SHP77 treated with DMSO at 0.1 percent for 48 hours (cell line): ENCODE measurements around the gene ANKRD13C.
"Not testable (repeated sequence)": the region's sequence is repeated elsewhere in the genome, so short reads cannot be mapped to it uniquely, and the experiment has no call there.

Experiments
- DNase-seq: peaks from one replicate; lab custom pipeline; 2025; lab: John Stamatoyannopoulos, UW

Gene ANKRD13C

GRCh38 chr1:70358921-70359564 is 4.5 kb upstream of the ANKRD13C start:
- DNase-seq: no peak

DNA sequence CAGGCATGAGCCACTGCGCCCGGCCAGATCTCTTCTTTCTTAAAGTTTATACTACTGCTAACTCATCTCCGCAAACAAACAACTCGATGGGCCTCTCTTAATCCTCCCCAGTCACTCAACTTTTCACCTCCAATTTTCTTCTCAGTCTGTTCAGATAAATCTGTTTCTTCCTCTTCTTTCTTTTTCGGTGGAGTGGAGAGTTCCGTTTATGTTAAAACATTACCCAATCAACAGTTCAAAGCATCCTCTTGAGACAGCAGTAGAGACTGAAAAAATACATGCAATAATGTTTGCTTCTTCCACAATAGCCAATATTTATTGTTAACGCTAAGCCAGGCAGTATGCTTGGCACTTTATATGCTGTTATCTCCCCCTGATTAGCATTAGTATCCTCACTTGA is 1.4 kb upstream of the ANKRD13C start:
- no peak for DNase-seq

DNA sequence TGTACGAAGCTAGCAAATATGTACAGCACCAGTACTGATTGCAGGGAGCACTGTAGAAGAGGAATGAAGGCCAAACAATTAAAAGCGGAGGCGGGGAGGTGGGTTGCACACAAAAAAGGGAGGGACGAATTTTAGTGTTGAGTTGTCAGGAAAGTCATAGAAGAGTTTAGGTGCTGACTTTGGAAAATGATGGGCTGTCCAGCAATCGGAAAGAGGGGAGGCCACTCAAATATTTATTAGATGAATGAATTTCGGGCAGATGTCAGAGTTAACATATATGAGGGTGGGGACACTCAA is 537 bp upstream of the ANKRD13C start:
- no peak for DNase-seq

GRCh38 chr1:70353601-70354331 is 756 bp downstream of the ANKRD13C start:
- DNase-seq: no peak

DNA sequence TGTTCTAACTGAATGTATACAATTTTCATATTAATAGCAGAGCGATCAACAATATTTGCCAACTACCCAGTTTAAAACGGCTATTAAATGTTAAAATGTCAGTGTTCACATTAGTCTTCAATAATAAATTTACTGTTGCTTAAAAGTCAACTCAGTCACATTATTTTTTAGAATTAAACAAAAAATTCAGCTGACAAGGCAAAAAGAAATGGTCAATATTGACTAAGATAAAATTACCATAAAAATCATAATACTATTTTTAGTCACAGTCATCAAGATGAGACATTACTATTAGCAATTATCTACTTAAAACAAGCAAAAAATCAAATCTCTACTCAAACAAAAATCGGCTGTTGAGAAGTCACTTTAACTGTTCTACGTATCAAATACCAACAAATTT is 1.5 kb downstream of the ANKRD13C start:
- DNase-seq: no peak

- DNase-seq: not testable (repeated sequence)
Observed at GRCh38 chr1:70349799-70350198, 4.7 kb downstream of the ANKRD13C start.

DNA sequence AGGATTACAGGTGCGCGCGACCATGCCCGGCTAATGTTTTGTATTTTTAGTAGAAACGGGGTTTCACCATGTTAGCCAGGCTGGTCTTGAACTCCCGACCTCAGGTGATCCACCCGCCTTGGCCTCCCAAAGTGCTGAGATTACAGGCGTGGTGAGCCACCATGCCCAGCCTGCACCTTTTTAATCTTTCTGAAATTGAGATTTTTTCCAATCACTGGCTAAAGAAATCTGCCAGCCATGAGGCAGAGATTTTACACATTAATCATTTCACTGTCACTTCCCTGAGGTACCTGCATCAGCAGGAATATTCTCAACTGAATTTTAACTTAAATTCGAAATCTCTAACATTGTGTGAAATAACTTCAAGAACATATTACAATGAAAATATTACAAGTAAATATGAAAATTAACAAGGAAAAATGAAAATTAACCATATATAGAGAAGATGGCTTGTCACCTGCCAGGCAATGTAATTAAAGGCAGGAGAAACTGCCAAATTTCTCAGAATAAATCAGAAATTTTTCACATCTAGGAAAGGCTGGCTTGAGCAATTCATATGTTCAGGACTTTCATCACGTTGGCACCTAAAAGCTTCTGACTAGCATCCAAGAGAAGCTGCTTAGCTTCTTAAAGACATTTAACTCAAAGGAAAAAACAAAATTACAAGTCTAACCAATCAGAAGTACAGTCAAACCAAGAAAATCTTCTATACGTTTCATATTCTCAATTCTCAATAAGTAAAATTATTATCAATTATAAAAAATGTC is 5.9 kb downstream of the ANKRD13C start:
- DNase-seq: no peak

DNA sequence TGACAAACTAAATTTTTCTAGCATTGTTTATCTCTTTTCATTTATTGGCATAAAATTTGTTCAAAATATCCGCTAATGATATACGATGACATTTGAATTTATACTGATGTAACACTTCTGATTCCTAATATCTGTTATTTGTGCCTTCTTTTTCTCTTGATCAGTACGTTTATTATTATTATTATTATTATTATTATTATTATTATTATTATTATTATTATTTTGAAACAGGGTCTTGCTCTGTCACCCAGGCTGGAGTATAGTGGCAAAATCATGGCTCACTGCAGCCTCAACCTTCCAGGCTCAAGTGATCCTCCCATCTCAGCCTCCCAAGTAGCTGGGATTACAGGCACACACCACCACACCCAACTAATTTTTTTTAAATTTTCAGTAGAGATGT is 14.9 kb downstream of the ANKRD13C start:
- DNase-seq: not testable (repeated sequence)

DNA sequence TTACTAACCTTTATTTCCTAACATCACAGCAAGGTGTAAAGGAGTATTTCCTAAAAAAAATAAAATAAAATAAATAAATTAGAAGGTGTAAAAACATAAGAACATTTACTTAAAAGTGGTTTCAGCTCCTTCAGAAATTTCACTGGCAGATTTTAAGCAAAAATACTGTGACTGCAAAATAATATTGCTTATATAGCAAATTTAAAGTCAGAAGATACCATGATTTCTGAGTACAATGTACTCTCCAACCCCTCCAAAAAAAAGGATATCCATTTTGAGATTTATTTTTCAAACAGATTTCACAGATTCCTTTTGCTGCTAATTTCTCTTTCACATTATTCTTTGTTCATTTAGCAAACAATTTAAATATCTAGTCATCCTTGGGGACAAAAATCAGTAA is 18.5 kb downstream of the ANKRD13C start:
- no peak for DNase-seq

- DNase-seq: no peak
Observed at GRCh38 chr1:70334436-70334835, 20.1 kb downstream of the ANKRD13C start.

DNA sequence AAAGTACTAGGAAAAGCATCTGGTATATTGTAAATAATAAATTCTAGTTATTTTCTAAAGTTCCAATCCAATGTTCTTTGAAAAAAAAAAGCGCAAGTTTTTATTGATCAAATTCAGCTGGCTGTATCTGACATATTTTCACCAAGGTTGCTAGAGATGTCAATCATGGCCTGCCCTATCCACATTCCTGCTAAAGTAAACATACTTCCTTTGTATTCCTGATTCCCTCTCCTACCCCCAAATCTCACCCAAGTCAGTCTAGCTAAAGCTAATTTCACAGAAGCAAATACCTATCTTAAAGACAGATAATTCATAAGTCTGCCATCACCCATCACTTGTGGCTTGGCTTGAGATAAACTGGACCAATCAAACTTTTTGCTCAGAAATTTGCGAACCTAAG is 21.3 kb downstream of the ANKRD13C start:
- no peak for DNase-seq

DNA sequence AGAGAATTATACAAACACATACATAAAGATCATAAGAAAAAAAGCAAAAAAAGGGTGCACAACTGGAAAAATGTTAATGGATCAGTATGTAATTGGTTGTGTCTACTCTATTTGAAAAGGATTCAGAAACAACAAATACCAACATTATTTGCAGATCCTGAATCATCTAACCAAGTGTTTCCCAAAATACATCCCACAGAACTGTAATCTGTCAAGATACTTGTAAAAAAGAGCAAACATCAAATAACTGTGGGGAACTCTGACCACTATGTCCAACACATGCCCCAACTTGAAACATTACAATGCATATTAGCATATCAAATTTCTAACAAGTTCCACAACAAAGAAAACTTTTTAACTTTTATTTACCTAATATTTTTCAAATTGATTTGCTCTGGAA is 22.6 kb downstream of the ANKRD13C start:
- no peak for DNase-seq

GRCh38 chr1:70327306-70328076 is 27.0 kb downstream of the ANKRD13C start:
- DNase-seq: no peak

- no peak for DNase-seq
Observed at GRCh38 chr1:70324683-70325082, 29.8 kb downstream of the ANKRD13C start.

DNA sequence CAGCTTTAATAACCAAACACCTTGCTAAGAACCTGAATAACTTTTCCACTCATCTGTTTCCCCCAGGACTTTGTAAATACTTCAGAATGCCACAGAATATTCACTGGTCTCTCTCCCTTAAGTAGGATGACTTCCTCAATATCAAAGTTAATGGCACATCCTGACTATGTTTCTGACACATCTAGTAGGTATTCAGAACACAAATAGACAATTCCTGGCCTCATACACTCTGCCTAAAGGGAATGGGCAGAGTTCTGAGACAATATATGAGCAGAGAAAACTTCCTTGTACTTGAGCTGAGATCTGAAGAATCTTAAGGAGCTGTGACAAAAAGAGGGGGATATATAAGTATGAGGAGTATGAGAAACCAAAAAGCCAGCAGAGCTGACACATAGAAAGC is 34.8 kb downstream of the ANKRD13C start:
- no peak for DNase-seq

- DNase-seq: no peak
Observed at GRCh38 chr1:70318191-70318590, 36.3 kb downstream of the ANKRD13C start.

GRCh38 chr1:70317087-70317486 is 37.4 kb downstream of the ANKRD13C start:
- DNase-seq: no peak

DNA sequence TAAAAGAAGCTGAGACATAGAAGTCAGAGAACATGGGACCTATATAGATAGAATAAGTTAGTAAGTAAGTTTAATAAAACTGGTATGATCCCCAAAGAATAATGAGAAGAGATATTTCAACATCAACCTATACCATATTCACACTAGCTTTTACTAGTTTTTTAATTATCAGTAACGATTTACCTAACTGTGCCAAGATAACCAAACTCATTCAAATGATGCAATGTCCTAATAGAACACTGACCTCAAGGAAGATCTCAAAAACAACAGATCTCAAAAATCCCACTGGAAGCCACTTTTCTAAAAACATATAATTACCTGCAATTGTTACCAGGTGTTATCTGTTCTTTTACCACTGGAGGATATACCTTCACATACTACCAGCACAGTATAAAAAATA is 38.7 kb downstream of the ANKRD13C start:
- DNase-seq: no peak

GRCh38 chr1:70314706-70315304 is 39.7 kb downstream of the ANKRD13C start:
- DNase-seq: no peak

DNA sequence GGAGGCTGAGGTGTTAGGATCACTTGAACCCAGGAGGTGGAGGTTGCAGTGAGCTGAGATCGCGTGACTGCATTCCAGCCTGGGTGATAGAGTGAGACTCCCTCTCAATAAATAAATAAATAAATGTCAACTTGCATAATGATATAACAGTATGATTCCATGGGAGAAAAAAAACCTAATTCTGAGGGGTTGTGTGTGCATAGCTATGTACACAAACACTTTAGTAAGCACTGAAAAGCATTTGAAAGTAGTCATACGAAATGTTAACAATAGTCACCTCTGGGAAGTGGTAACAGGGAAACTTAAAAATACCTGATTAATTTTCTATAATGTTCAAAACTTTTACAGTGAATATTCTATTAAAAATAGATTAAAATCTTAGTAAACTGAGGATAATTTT is 43.2 kb downstream of the ANKRD13C start:
- DNase-seq: no peak

DNA sequence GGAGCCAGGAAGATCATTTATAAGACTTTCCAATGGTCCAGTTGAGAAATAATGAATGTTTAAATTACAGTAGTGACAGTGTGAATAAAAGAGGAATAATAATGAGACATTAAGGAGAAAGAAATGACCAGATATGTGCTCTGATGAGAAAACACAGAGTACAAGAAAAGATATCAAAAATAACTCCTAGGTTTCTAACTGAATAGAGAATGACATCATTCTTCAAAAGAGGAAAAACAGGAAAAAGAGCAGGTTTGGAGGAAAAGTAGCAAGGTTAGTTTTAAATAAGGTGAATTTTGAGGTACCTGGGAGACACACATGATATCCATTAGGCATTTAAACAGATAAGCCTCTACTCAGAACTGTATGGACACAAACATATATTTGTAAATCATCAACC is 55.0 kb downstream of the ANKRD13C start:
- DNase-seq: no peak

- DNase-seq: no peak
Observed at GRCh38 chr1:70295749-70296148, 58.8 kb downstream of the ANKRD13C start.
